NCI-H1092 (cell line): Measurements from ENCODE around the gene ARHGEF2.

Experiments
- DNase-seq: peaks from one replicate; lab custom pipeline; 2025; lab: John Stamatoyannopoulos, UW

The ARHGEF2 gene

GRCh38 chr1:155978325-155978972, at the start of gene ARHGEF2:
TSS of gene ARHGEF2 (minus strand) at chr1:155978547. CDS start at chr1:155978427, 120 bp downstream.
- peak; percentile 59 for DNase-seq

GRCh38 chr1:156026588-156026987, 48.2 kb upstream of the ARHGEF2 start:
- no peak for DNase-seq

- DNase-seq, result peak; percentile 31
These were observed 47.5 kb upstream of the ARHGEF2 start for GRCh38 chr1:156025876-156026275.

GRCh38 chr1:156024801-156025200, 46.5 kb upstream of the ARHGEF2 start:
- DNase-seq, result no peak

- DNase-seq, result no peak
These were observed 43.6 kb upstream of the ARHGEF2 start for GRCh38 chr1:156021954-156022353.

GRCh38 chr1:156021093-156021428, 42.7 kb upstream of the ARHGEF2 start:
- no peak for DNase-seq

GRCh38 chr1:156020293-156021092, 42.1 kb upstream of the ARHGEF2 start, which contains the start of gene SSR2:
TSS of gene SSR2 (minus strand) at chr1:156020951. CDS start at chr1:156020167, 784 bp downstream.
- peak; percentile 96 for DNase-seq

- DNase-seq, result no peak
These were observed 41.6 kb upstream of the ARHGEF2 start for GRCh38 chr1:156019946-156020292.

- no peak for DNase-seq
These were observed 36.5 kb upstream of the ARHGEF2 start for GRCh38 chr1:156014829-156015228.

GRCh38 chr1:156012051-156012817, 33.9 kb upstream of the ARHGEF2 start:
- DNase-seq, result no peak

- DNase-seq, result no peak
These were observed 31.1 kb upstream of the ARHGEF2 start for GRCh38 chr1:156009404-156009803.

- no peak for DNase-seq
These were observed 28.5 kb upstream of the ARHGEF2 start for GRCh38 chr1:156006666-156007376.

GRCh38 chr1:156004843-156005584, 26.7 kb upstream of the ARHGEF2 start:
- DNase-seq, result no peak

- DNase-seq, result no peak
These were observed 25.5 kb upstream of the ARHGEF2 start for GRCh38 chr1:156003923-156004188.

- DNase-seq, result no peak
These were observed 24.0 kb upstream of the ARHGEF2 start for GRCh38 chr1:156002188-156002911.

- DNase-seq, result no peak
These were observed 23.4 kb upstream of the ARHGEF2 start for GRCh38 chr1:156001662-156002171.

- no peak for DNase-seq
These were observed 22.8 kb upstream of the ARHGEF2 start for GRCh38 chr1:156001021-156001661.

- DNase-seq, result no peak
These were observed 21.6 kb upstream of the ARHGEF2 start for GRCh38 chr1:155999964-156000363.

GRCh38 chr1:155996166-155996565, 17.8 kb upstream of the ARHGEF2 start:
- DNase-seq, result no peak

- no peak for DNase-seq
These were observed 15.2 kb upstream of the ARHGEF2 start for GRCh38 chr1:155993595-155993994.
